Activated CD8-positive, alpha-beta memory T cell treated with anti-CD3 and anti-CD28 coated beads, Interleukin-2, amount 50 U/mL, for 24 hours (primary cell): ENCODE measurements around the gene FIGNL1.
A peak's percentile ranks its signal among the peaks of the same experiment; 100 is the strongest.
"Not testable (repeated sequence)": the region's sequence is repeated elsewhere in the genome, so short reads cannot be mapped to it uniquely, and the experiment has no call there.

Experiments used
- DNase-seq: peaks from one replicate; pipeline ENCODE4 v3.0.0-alpha.2; 2020; ENCODE audit errors: extremely low read depth

The FIGNL1 gene

GRCh38 chr7:50471970-50472369, 21.8 kb upstream of the FIGNL1 start:
- DNase-seq: no peak

- no peak for DNase-seq
Measured at GRCh38 chr7:50470250-50471163, 20.4 kb upstream of the FIGNL1 start.

- DNase-seq: no peak
Measured at GRCh38 chr7:50469181-50469580, 19.0 kb upstream of the FIGNL1 start.

- DNase-seq: peak; percentile 65
Measured at GRCh38 chr7:50467817-50468610, 17.9 kb upstream of the FIGNL1 start.

GRCh38 chr7:50466815-50467585, 16.9 kb upstream of the FIGNL1 start:
- DNase-seq: no peak

GRCh38 chr7:50463035-50463434, 12.9 kb upstream of the FIGNL1 start:
- DNase-seq: no peak

- no peak for DNase-seq
Measured at GRCh38 chr7:50462361-50462760, 12.2 kb upstream of the FIGNL1 start.

GRCh38 chr7:50461695-50462094, 11.5 kb upstream of the FIGNL1 start:
- no peak for DNase-seq

GRCh38 chr7:50459183-50459582, 9.0 kb upstream of the FIGNL1 start:
- not testable (repeated sequence) for DNase-seq

- DNase-seq: not testable (repeated sequence)
Measured at GRCh38 chr7:50458651-50459050, 8.5 kb upstream of the FIGNL1 start.

- DNase-seq: no peak
Measured at GRCh38 chr7:50456371-50457123, 6.4 kb upstream of the FIGNL1 start.

- DNase-seq: no peak
Measured at GRCh38 chr7:50455658-50456057, 5.5 kb upstream of the FIGNL1 start.

- DNase-seq: no peak
Measured at GRCh38 chr7:50454968-50455367, 4.8 kb upstream of the FIGNL1 start.

- no peak for DNase-seq
Measured at GRCh38 chr7:50450590-50451032, 461 bp upstream of the FIGNL1 start.

- no peak for DNase-seq
Measured at GRCh38 chr7:50449501-50449880, 659 bp downstream of the FIGNL1 start.

- DNase-seq: no peak
Measured at GRCh38 chr7:50448823-50449222, 1.3 kb downstream of the FIGNL1 start.

GRCh38 chr7:50446542-50446960, 3.6 kb downstream of the FIGNL1 start:
- DNase-seq: no peak

- no peak for DNase-seq
Measured at GRCh38 chr7:50436133-50436806, 13.9 kb downstream of the FIGNL1 start.

- no peak for DNase-seq
Measured at GRCh38 chr7:50431722-50432305, 18.3 kb downstream of the FIGNL1 start.

GRCh38 chr7:50431316-50431715, 18.8 kb downstream of the FIGNL1 start:
- DNase-seq: no peak
